Neuronal stem cell (in vitro differentiated cells): ENCODE data around the gene GMDS.
A peak's percentile ranks its signal among the peaks of the same experiment; 100 is the strongest.

Experiments
- DNase-seq: peaks from one replicate; pipeline ENCODE4 v3.0.0-alpha.2; 2013; ENCODE audit warnings: low spot score
- H2AFZ ChIP-seq: one replicate; pipeline ENCODE4 v1.6.1; 2013; ENCODE audit warnings: mild to moderate bottlenecking, low read length, inconsistent platforms
- H2AK5ac ChIP-seq: 2 replicates; pipeline ENCODE4 v1.6.1; 2013; ENCODE audit warnings: low read depth, mild to moderate bottlenecking, inconsistent platforms, low read length, moderate library complexity, mixed read lengths
- H2BK120ac ChIP-seq: 2 replicates; pipeline ENCODE4 v1.6.1; 2013; ENCODE audit warnings: low read depth, mild to moderate bottlenecking, inconsistent platforms, low read length, moderate library complexity, mixed read lengths
- H2BK12ac ChIP-seq: one replicate; pipeline ENCODE4 v1.6.1; 2013; ENCODE audit warnings: low read length, inconsistent platforms
- H2BK15ac ChIP-seq: 2 replicates; pipeline ENCODE4 v1.6.1; 2013; ENCODE audit warnings: mild to moderate bottlenecking, low read length, inconsistent platforms, mixed read lengths
- H2BK5ac ChIP-seq: one replicate; pipeline ENCODE4 v1.6.1; 2013; ENCODE audit warnings: inconsistent platforms, mild to moderate bottlenecking, low read length, moderate library complexity
- H3K14ac ChIP-seq: one replicate; pipeline ENCODE4 v1.6.1; 2013; ENCODE audit warnings: low read length, inconsistent platforms
- H3K18ac ChIP-seq: 2 replicates; pipeline ENCODE4 v1.6.1; 2013; ENCODE audit warnings: low read length, inconsistent platforms
- H3K23ac ChIP-seq: 2 replicates; pipeline ENCODE4 v1.6.1; 2013; ENCODE audit warnings: low read depth, mild to moderate bottlenecking, mixed read lengths, low read length, inconsistent platforms; ENCODE audit not compliant: poor library complexity
- H3K27ac ChIP-seq: replicated peaks from 3 replicates; pipeline ENCODE4 v1.5.1; 2013; ENCODE audit warnings: low read length, inconsistent platforms
- H3K27me3 ChIP-seq, 3 experiments: 2 replicates each; pipeline ENCODE4 v1.6.1; 2013; ENCODE audit warnings: low read length in 3 of 3, mild to moderate bottlenecking in 2 of 3, inconsistent platforms in 1 of 3, low read depth in 1 of 3, mixed read lengths in 1 of 3, moderate library complexity in 1 of 3; ENCODE audit not compliant: control insufficient read depth in 3 of 3, insufficient read depth in 3 of 3
- H3K36me3 ChIP-seq, 2 donors: replicated peaks in 1 of 2; 2 replicates each; pipeline ENCODE4 v1.6.1; 2013; ENCODE audit warnings: low read length in 2 of 2; ENCODE audit not compliant: control insufficient read depth in 2 of 2, insufficient read depth in 2 of 2
- H3K4ac ChIP-seq: 2 replicates; pipeline ENCODE4 v1.6.1; 2013; ENCODE audit warnings: inconsistent platforms, mild to moderate bottlenecking, low read length, moderate library complexity
- H3K4me1 ChIP-seq, 2 donors: 1 replicate in 1 of 2; 2 replicates in 1 of 2; pipeline ENCODE4 v1.6.1; 2013; ENCODE audit warnings: low read length in 2 of 2, low read depth in 1 of 2; ENCODE audit not compliant: control insufficient read depth in 2 of 2, insufficient read depth in 1 of 2
- H3K4me2 ChIP-seq: one replicate; pipeline ENCODE4 v1.6.1; 2013; ENCODE audit warnings: mild to moderate bottlenecking, low read length, inconsistent platforms; ENCODE audit not compliant: insufficient read depth, poor library complexity, severe bottlenecking
- H3K4me3 ChIP-seq, 2 donors: 2 replicates each; pipeline ENCODE4 v1.5.1; 2013; ENCODE audit warnings: low read length in 2 of 2, mild to moderate bottlenecking in 2 of 2, inconsistent platforms in 1 of 2, moderate library complexity in 1 of 2
- H3K79me1 ChIP-seq: one replicate; pipeline ENCODE4 v1.6.1; 2013; ENCODE audit warnings: low read depth, mild to moderate bottlenecking, inconsistent platforms, low read length, moderate library complexity
- H3K9ac ChIP-seq: one replicate; pipeline ENCODE4 v1.6.1; 2013; ENCODE audit warnings: mild to moderate bottlenecking, low read depth, low read length, inconsistent platforms; ENCODE audit not compliant: poor library complexity
- H3K9me3 ChIP-seq, 2 donors: replicated peaks in 1 of 2; 2 replicates each; pipeline versions ENCODE3 to v1.6.1; 2013; ENCODE audit warnings: low read length in 2 of 2, mild to moderate bottlenecking in 2 of 2, inconsistent platforms in 1 of 2, low read depth in 1 of 2, mixed read lengths in 1 of 2, moderate library complexity in 1 of 2; ENCODE audit not compliant: control insufficient read depth in 2 of 2, insufficient read depth in 1 of 2
- H4K8ac ChIP-seq: one replicate; pipeline ENCODE4 v1.6.1; 2013; ENCODE audit warnings: low read depth, mild to moderate bottlenecking, inconsistent platforms, low read length, moderate library complexity
- H4K91ac ChIP-seq: one replicate; pipeline ENCODE4 v1.6.1; 2013; ENCODE audit warnings: low read length, low read depth, mild to moderate bottlenecking, inconsistent platforms; ENCODE audit not compliant: poor library complexity
- WGBS, 2 donors: extraction: QIAGEN DNeasy Blood & Tissue Kit; methylation state at CpG; one replicate each; pipeline ENCODE4 v1.1.7; 2013; ENCODE audit warnings: missing lambda C conversion rate in 2 of 2, mixed read lengths in 1 of 2; ENCODE audit not compliant: insufficient read length in 2 of 2, insufficient replicate concordance in 1 of 2; ENCODE audit errors: extremely low coverage in 2 of 2; 5-methylcytosine and 5-hydroxymethylcytosine counted together

GMDS gene

DNA sequence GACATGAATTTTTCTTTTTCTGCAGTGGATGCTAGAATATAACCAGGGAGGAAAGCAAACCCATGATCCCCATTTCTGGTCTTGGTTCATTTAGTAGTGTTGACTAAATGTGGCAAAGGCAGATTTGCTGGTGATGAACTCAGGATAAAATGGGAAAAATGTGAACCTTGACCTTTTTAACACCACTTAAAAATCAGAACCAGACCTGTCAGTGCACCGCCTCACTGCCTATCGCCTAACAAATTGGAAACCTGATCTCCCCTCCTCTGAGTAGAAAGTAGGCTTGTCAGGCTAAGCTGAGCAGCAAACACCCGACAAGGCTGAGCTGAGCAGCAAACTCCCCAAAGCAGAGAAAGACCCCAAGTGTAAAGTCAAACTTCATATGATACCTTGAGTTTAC lies 380.9 kb downstream of the GMDS start:
- no peak overlapping the region for H2BK12ac ChIP-seq
- no peak overlapping the region for H3K4me2 ChIP-seq
- DNase-seq, result no peak
- H2BK5ac ChIP-seq, result no peak overlapping the region
- H3K4me1 ChIP-seq, result peaks cover 5 to 6% of the 10 kb centered on the region in 2 donors
- no peak overlapping the region for H3K27ac ChIP-seq
- peak overlapping the region; percentile 69 for H2AFZ ChIP-seq
- H3K27me3 ChIP-seq, result no peaks in the 10 kb centered on the region
- H3K9me3 ChIP-seq, result no peaks in the 10 kb centered on the region
- no peak overlapping the region for H3K18ac ChIP-seq
- H3K23ac ChIP-seq, result no peak overlapping the region
- no peaks in the 10 kb centered on the region for H3K79me1 ChIP-seq
- H3K4ac ChIP-seq, result no peak overlapping the region
- no peak overlapping the region for H2AK5ac ChIP-seq
- no peak overlapping the region for H3K14ac ChIP-seq
- no peak overlapping the region for H3K4me3 ChIP-seq
- H3K36me3 ChIP-seq, result no peaks in the 10 kb centered on the region
- no peak overlapping the region for H2BK15ac ChIP-seq
- H3K9ac ChIP-seq, result no peak overlapping the region
- no peak overlapping the region for H4K8ac ChIP-seq
- H4K91ac ChIP-seq, result no peak overlapping the region
- no peak overlapping the region for H2BK120ac ChIP-seq
- no CpG with 5 or more reads among the region's 3 CpGs for WGBS, 2 donors

DNA sequence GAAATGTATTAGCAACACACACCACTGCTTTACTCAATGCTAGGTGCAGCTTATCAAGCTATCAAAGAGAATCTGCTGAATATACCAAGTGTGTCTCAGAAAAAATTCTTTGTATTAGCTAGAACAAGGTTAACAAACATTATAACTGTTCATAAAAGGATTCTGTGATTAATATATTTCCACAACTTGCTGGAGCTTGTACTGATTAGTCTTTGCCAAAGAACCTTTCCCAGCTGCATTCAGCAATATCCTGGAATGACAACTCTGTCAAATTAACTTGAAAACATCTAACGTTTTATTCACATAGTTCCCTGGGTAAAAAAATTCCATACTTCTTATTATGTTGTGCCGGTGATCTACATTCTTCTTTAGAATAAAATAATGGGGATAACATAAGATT lies 383.0 kb downstream of the GMDS start:
- Histone ChIP-seq H4K91ac (no peak overlapping the region), H3K36me3 (no peaks in the 10 kb centered on the region), H2BK15ac (no peak overlapping the region), H3K14ac (no peak overlapping the region), H3K9ac (no peak overlapping the region), H2BK120ac (no peak overlapping the region), H3K4me1 (peaks cover 5 to 6% of the 10 kb centered on the region in 2 donors), H2BK5ac (no peak overlapping the region), H2AFZ (no peak overlapping the region), H3K27ac (no peak overlapping the region), H3K23ac (no peak overlapping the region), H3K4me2 (no peak overlapping the region), H3K27me3 (no peaks in the 10 kb centered on the region), H2AK5ac (no peak overlapping the region), H3K4ac (no peak overlapping the region), H3K4me3 (no peak overlapping the region), H3K18ac (no peak overlapping the region), H2BK12ac (no peak overlapping the region), H3K9me3 (no peaks in the 10 kb centered on the region), H4K8ac (no peak overlapping the region), H3K79me1 (no peaks in the 10 kb centered on the region)
- WGBS, 2 donors, result no CpG with 5 or more reads among the region's 2 CpGs
- DNase-seq, result no peak

DNA sequence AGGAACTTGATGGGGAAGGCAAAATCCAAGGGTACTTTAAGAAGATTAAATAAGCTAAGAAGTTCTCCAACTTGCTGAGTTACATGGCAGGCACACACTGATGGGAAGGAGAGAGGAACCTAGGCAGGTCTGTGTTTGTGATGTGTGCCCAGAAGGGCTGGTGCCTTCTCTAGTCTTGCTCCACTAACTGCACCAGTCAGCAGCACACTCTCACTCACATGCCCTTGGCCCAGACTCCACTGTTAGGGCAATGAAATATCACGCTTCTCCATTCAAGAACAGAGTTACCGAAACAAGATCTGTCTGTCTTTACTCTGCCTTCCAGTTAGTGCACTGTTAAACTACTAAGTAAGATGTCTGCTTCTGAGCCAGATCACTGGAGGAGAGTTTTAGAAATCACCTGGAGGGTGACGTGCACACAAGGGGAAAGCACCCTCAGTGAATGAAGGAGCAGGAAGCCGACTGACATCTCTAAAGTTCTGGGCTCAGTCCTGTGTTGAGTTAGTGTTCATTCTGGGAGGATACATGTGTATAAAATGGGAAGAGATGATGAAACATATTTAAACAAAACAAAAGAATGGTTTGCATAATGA lies 384.6 kb downstream of the GMDS start:
- Histone ChIP-seq H2AK5ac (no peak overlapping the region), H3K14ac (no peak overlapping the region), H3K4me2 (no peak overlapping the region), H3K27me3 (no peaks in the 10 kb centered on the region), H2BK15ac (no peak overlapping the region), H3K9ac (no peak overlapping the region), H2AFZ (no peak overlapping the region), H3K79me1 (no peaks in the 10 kb centered on the region), H4K8ac (no peak overlapping the region), H3K23ac (no peak overlapping the region), H4K91ac (no peak overlapping the region), H2BK5ac (no peak overlapping the region), H3K4ac (no peak overlapping the region), H3K27ac (no peak overlapping the region), H3K9me3 (no peaks in the 10 kb centered on the region), H3K4me3 (no peak overlapping the region), H2BK120ac (no peak overlapping the region), H3K36me3 (no peaks in the 10 kb centered on the region), H2BK12ac (no peak overlapping the region), H3K4me1 (peaks cover 2 to 6% of the 10 kb centered on the region in 2 donors), H3K18ac (no peak overlapping the region)
- no peak for DNase-seq
- no CpG with 5 or more reads among the region's 4 CpGs for WGBS, 2 donors

DNA sequence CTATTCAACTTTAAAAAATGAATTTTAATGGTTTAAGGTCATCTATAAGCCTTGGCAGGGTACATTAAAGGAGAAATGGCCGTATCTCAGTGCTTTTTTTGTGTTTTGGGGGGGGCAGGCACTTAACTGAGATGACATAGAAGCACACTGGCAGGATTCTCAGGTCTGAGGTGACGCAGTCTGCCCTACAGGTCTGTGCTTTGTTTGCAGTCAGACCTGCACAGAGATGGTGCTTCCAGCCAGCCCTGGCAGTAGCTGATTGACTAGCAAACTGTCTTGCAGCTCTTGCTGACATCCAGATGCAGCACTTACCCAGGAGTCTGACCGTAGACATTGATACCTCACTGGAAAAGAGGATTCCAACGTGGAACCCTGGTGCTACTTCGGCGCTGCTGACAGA lies 386.5 kb downstream of the GMDS start:
- H2BK15ac ChIP-seq, result no peak overlapping the region
- no peak overlapping the region for H2BK12ac ChIP-seq
- peak overlapping the region in 1 of 2 donors; percentile 34 for H3K4me3 ChIP-seq
- H3K18ac ChIP-seq, result no peak overlapping the region
- no CpG with 5 or more reads among the region's 6 CpGs for WGBS, 2 donors
- H3K36me3 ChIP-seq, result no peaks in the 10 kb centered on the region
- H2AK5ac ChIP-seq, result no peak overlapping the region
- no peaks in the 10 kb centered on the region for H3K4me1 ChIP-seq
- no peaks in the 10 kb centered on the region for H3K9me3 ChIP-seq
- H3K9ac ChIP-seq, result no peak overlapping the region
- H3K27ac ChIP-seq, result no peak overlapping the region
- no peak overlapping the region for H3K14ac ChIP-seq
- H3K79me1 ChIP-seq, result no peaks in the 10 kb centered on the region
- no peak for DNase-seq
- H3K4me2 ChIP-seq, result no peak overlapping the region
- no peak overlapping the region for H3K4ac ChIP-seq
- no peak overlapping the region for H3K23ac ChIP-seq
- H4K8ac ChIP-seq, result no peak overlapping the region
- no peak overlapping the region for H2BK120ac ChIP-seq
- H4K91ac ChIP-seq, result no peak overlapping the region
- H2AFZ ChIP-seq, result no peak overlapping the region
- H3K27me3 ChIP-seq, result no peaks in the 10 kb centered on the region
- no peak overlapping the region for H2BK5ac ChIP-seq
